Measurements from ENCODE around the gene BCAT1.

DNA sequence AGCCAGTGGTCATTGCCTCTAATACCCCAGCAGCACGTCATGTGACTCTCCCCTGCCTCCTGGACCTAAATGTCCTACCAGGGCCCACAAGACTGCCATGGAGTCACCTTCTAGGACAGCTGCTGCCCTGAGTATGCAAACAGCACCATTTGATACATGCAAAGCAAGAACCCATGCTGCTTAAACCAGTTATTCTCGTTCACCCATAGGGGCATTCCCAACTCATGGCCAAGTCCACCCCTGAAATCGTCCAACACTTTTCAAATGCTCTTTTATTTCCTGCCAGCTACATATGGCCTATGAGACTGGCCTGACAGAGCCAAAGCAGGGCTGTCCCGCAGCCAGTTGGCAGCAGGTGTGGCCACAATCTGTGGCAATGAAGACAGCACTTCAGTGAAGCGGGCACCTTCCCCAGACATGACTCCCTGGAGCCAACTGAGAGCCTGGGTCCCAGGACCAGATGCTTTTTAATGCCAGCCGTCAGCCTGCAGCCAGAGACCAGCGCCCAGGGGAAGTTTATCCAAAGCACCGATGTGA, 99.9 kb downstream of the BCAT1 start:
- TF ChIP-seq, protein P1, sequence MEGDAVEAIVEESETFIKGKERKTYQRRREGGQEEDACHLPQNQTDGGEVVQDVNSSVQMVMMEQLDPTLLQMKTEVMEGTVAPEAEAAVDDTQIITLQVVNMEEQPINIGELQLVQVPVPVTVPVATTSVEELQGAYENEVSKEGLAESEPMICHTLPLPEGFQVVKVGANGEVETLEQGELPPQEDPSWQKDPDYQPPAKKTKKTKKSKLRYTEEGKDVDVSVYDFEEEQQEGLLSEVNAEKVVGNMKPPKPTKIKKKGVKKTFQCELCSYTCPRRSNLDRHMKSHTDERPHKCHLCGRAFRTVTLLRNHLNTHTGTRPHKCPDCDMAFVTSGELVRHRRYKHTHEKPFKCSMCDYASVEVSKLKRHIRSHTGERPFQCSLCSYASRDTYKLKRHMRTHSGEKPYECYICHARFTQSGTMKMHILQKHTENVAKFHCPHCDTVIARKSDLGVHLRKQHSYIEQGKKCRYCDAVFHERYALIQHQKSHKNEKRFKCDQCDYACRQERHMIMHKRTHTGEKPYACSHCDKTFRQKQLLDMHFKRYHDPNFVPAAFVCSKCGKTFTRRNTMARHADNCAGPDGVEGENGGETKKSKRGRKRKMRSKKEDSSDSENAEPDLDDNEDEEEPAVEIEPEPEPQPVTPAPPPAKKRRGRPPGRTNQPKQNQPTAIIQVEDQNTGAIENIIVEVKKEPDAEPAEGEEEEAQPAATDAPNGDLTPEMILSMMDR (IDR thresholded peaks at IDR 0.05), result no peak
- TF ChIP-seq POLR2A (IDR thresholded peaks at IDR 0.05), result no peak
